HG03139 (cell line): ENCODE measurements around the gene APOL6.
"Not testable (repeated sequence)": the region's sequence is repeated elsewhere in the genome, so short reads cannot be mapped to it uniquely, and the experiment has no call there.

Source experiments
- ATAC-seq: cut with Tn5 transposase; IDR thresholded peaks from one replicate; pipeline ENCODE4 v1.9.1; 2021; ENCODE audit not compliant: unreplicated experiment

APOL6 gene

GRCh38 chr22:35617137-35617755 lies 31.0 kb upstream of the APOL6 start, which contains the start of gene MB:
Gene MB, minus strand, starts transcription at chr22:35617329. Its CDS starts 72 bp downstream, at chr22:35617257.
- ATAC-seq = no peak

GRCh38 chr22:35618427-35619223 lies 29.6 kb upstream of the APOL6 start:
- no peak for ATAC-seq

GRCh38 chr22:35619336-35620094 lies 28.7 kb upstream of the APOL6 start:
- no peak for ATAC-seq

GRCh38 chr22:35620624-35621251 lies 27.5 kb upstream of the APOL6 start:
- ATAC-seq = no peak

GRCh38 chr22:35621451-35621850 lies 26.8 kb upstream of the APOL6 start:
- no peak for ATAC-seq

- ATAC-seq = no peak
Measured at GRCh38 chr22:35622191-35622913, 25.9 kb upstream of the APOL6 start.

GRCh38 chr22:35623885-35624284 lies 24.4 kb upstream of the APOL6 start:
- not testable (repeated sequence) for ATAC-seq

- no peak for ATAC-seq
Measured at GRCh38 chr22:35624547-35624946, 23.7 kb upstream of the APOL6 start.

- ATAC-seq = no peak
Measured at GRCh38 chr22:35625763-35626432, 22.3 kb upstream of the APOL6 start.

GRCh38 chr22:35627267-35628041 lies 20.8 kb upstream of the APOL6 start:
- ATAC-seq = no peak

GRCh38 chr22:35628732-35629131 lies 19.5 kb upstream of the APOL6 start:
- ATAC-seq = no peak

GRCh38 chr22:35629406-35630216 lies 18.6 kb upstream of the APOL6 start:
- ATAC-seq = no peak

- no peak for ATAC-seq
Measured at GRCh38 chr22:35630387-35630793, 17.9 kb upstream of the APOL6 start.

- ATAC-seq = no peak
Measured at GRCh38 chr22:35630891-35631290, 17.4 kb upstream of the APOL6 start.

GRCh38 chr22:35631597-35631996 lies 16.6 kb upstream of the APOL6 start:
- no peak for ATAC-seq

- no peak for ATAC-seq
Measured at GRCh38 chr22:35632935-35633334, 15.3 kb upstream of the APOL6 start.

- ATAC-seq = no peak
Measured at GRCh38 chr22:35633520-35633919, 14.7 kb upstream of the APOL6 start.

- ATAC-seq = no peak
Measured at GRCh38 chr22:35634015-35634414, 14.2 kb upstream of the APOL6 start.
